Measurements from ENCODE around the gene CTBP1.
A peak's percentile ranks its signal among the peaks of the same experiment; 100 is the strongest.

CTBP1 gene

GRCh38 chr4:1248245-1249147, at the start of gene CTBP1:
CTBP1 (minus strand) TSS chr4:1249130; CDS start chr4:1241331, 7,799 bp downstream.
- peaks cover 36 to 44% of the 10 kb centered on the region in 2 donors for H3K4me1 ChIP-seq (ENCODE audit: control insufficient read depth in 2 of 2, insufficient read depth in 2 of 2, low read length in 2 of 2)
- peak within 1 kb of the TSS; percentile 92 to 94 for H3K27ac ChIP-seq (ENCODE audit: low read depth in 2 of 2, low read length in 2 of 2)
- H3K9me3 ChIP-seq (ENCODE audit: control insufficient read depth in 2 of 2, low read length in 2 of 2) = no peaks in the 10 kb centered on the region
- H3K9ac ChIP-seq (ENCODE audit: low read depth in 1 of 2, low read length in 2 of 2) = peak within 1 kb of the TSS; percentile 75 to 90
- peak within 1 kb of the TSS; percentile 79 to 81 for H3K4me3 ChIP-seq (ENCODE audit: low read length in 2 of 2)
- peaks cover 4% of the 10 kb centered on the region in 2 donors for H3K36me3 ChIP-seq (ENCODE audit: control insufficient read depth in 2 of 2, insufficient read depth in 2 of 2, low read length in 2 of 2)
- no peaks in the 10 kb centered on the region for H3K27me3 ChIP-seq (ENCODE audit: control insufficient read depth in 2 of 2, insufficient read depth in 2 of 2, low read length in 2 of 2)

GRCh38 chr4:1298461-1298860, 49.5 kb upstream of the CTBP1 start:
- H3K27ac ChIP-seq (ENCODE audit: low read depth in 2 of 2, low read length in 2 of 2) = no peak overlapping the region

GRCh38 chr4:1297456-1298325, 48.8 kb upstream of the CTBP1 start:
- Histone ChIP-seq H3K27ac (ENCODE audit: low read depth in 2 of 2, low read length in 2 of 2) (no peak overlapping the region), H3K36me3 (ENCODE audit: control insufficient read depth in 2 of 2, insufficient read depth in 2 of 2, low read length in 2 of 2) (peaks cover 26 to 40% of the 10 kb centered on the region in 2 donors), H3K27me3 (ENCODE audit: control insufficient read depth in 2 of 2, insufficient read depth in 2 of 2, low read length in 2 of 2) (no peaks in the 10 kb centered on the region), H3K4me3 (ENCODE audit: low read length in 2 of 2) (no peak overlapping the region), H3K9ac (ENCODE audit: low read depth in 1 of 2, low read length in 2 of 2) (no peak overlapping the region), H3K4me1 (ENCODE audit: control insufficient read depth in 2 of 2, insufficient read depth in 2 of 2, low read length in 2 of 2) (peaks cover 0 to 5% of the 10 kb centered on the region in 2 donors), H3K9me3 (ENCODE audit: control insufficient read depth in 2 of 2, low read length in 2 of 2) (no peaks in the 10 kb centered on the region)

More at GRCh38 chr4:1298461-1298860, 49.5 kb upstream of the CTBP1 start:
- H3K27me3 ChIP-seq (ENCODE audit: control insufficient read depth in 2 of 2, insufficient read depth in 2 of 2, low read length in 2 of 2) = no peaks in the 10 kb centered on the region
- no peak overlapping the region for H3K9ac ChIP-seq (ENCODE audit: low read depth in 1 of 2, low read length in 2 of 2)
- H3K4me3 ChIP-seq (ENCODE audit: low read length in 2 of 2) = no peak overlapping the region
- no peaks in the 10 kb centered on the region for H3K9me3 ChIP-seq (ENCODE audit: control insufficient read depth in 2 of 2, low read length in 2 of 2)
- peaks cover 0 to 5% of the 10 kb centered on the region in 2 donors for H3K4me1 ChIP-seq (ENCODE audit: control insufficient read depth in 2 of 2, insufficient read depth in 2 of 2, low read length in 2 of 2)
- H3K36me3 ChIP-seq (ENCODE audit: control insufficient read depth in 2 of 2, insufficient read depth in 2 of 2, low read length in 2 of 2) = peaks cover 26 to 41% of the 10 kb centered on the region in 2 donors

- Histone ChIP-seq H3K9ac (ENCODE audit: low read depth in 1 of 2, low read length in 2 of 2) (no peak overlapping the region), H3K4me3 (ENCODE audit: low read length in 2 of 2) (no peak overlapping the region), H3K27me3 (ENCODE audit: control insufficient read depth in 2 of 2, insufficient read depth in 2 of 2, low read length in 2 of 2) (no peaks in the 10 kb centered on the region), H3K36me3 (ENCODE audit: control insufficient read depth in 2 of 2, insufficient read depth in 2 of 2, low read length in 2 of 2) (peaks cover 26 to 40% of the 10 kb centered on the region in 2 donors), H3K9me3 (ENCODE audit: control insufficient read depth in 2 of 2, low read length in 2 of 2) (no peaks in the 10 kb centered on the region), H3K4me1 (ENCODE audit: control insufficient read depth in 2 of 2, insufficient read depth in 2 of 2, low read length in 2 of 2) (peaks cover 0 to 8% of the 10 kb centered on the region in 2 donors), H3K27ac (ENCODE audit: low read depth in 2 of 2, low read length in 2 of 2) (no peak overlapping the region)
Observed at GRCh38 chr4:1297023-1297395, 48.1 kb upstream of the CTBP1 start.

- H3K9me3 ChIP-seq (ENCODE audit: control insufficient read depth in 2 of 2, low read length in 2 of 2) = no peaks in the 10 kb centered on the region
- H3K4me3 ChIP-seq (ENCODE audit: low read length in 2 of 2) = no peak overlapping the region
- H3K27ac ChIP-seq (ENCODE audit: low read depth in 2 of 2, low read length in 2 of 2) = no peak overlapping the region
- peaks cover 26 to 40% of the 10 kb centered on the region in 2 donors for H3K36me3 ChIP-seq (ENCODE audit: control insufficient read depth in 2 of 2, insufficient read depth in 2 of 2, low read length in 2 of 2)
- no peaks in the 10 kb centered on the region for H3K27me3 ChIP-seq (ENCODE audit: control insufficient read depth in 2 of 2, insufficient read depth in 2 of 2, low read length in 2 of 2)
- H3K4me1 ChIP-seq (ENCODE audit: control insufficient read depth in 2 of 2, insufficient read depth in 2 of 2, low read length in 2 of 2) = peaks cover 2 to 10% of the 10 kb centered on the region in 2 donors
- no peak overlapping the region for H3K9ac ChIP-seq (ENCODE audit: low read depth in 1 of 2, low read length in 2 of 2)
Observed at GRCh38 chr4:1296324-1297022, 47.5 kb upstream of the CTBP1 start.

GRCh38 chr4:1295405-1296055, 46.6 kb upstream of the CTBP1 start:
- Histone ChIP-seq H3K9me3 (ENCODE audit: control insufficient read depth in 2 of 2, low read length in 2 of 2) (no peaks in the 10 kb centered on the region), H3K27ac (ENCODE audit: low read depth in 2 of 2, low read length in 2 of 2) (no peak overlapping the region), H3K9ac (ENCODE audit: low read depth in 1 of 2, low read length in 2 of 2) (no peak overlapping the region), H3K4me1 (ENCODE audit: control insufficient read depth in 2 of 2, insufficient read depth in 2 of 2, low read length in 2 of 2) (peaks cover 11 to 20% of the 10 kb centered on the region in 2 donors), H3K36me3 (ENCODE audit: control insufficient read depth in 2 of 2, insufficient read depth in 2 of 2, low read length in 2 of 2) (peaks cover 26 to 36% of the 10 kb centered on the region in 2 donors), H3K27me3 (ENCODE audit: control insufficient read depth in 2 of 2, insufficient read depth in 2 of 2, low read length in 2 of 2) (no peaks in the 10 kb centered on the region), H3K4me3 (ENCODE audit: low read length in 2 of 2) (no peak overlapping the region)

GRCh38 chr4:1294891-1295290, 46.0 kb upstream of the CTBP1 start:
- Histone ChIP-seq H3K4me1 (ENCODE audit: control insufficient read depth in 2 of 2, insufficient read depth in 2 of 2, low read length in 2 of 2) (peaks cover 11 to 21% of the 10 kb centered on the region in 2 donors), H3K27ac (ENCODE audit: low read depth in 2 of 2, low read length in 2 of 2) (no peak overlapping the region), H3K27me3 (ENCODE audit: control insufficient read depth in 2 of 2, insufficient read depth in 2 of 2, low read length in 2 of 2) (no peaks in the 10 kb centered on the region), H3K9ac (ENCODE audit: low read depth in 1 of 2, low read length in 2 of 2) (no peak overlapping the region), H3K36me3 (ENCODE audit: control insufficient read depth in 2 of 2, insufficient read depth in 2 of 2, low read length in 2 of 2) (peaks cover 23 to 32% of the 10 kb centered on the region in 2 donors), H3K9me3 (ENCODE audit: control insufficient read depth in 2 of 2, low read length in 2 of 2) (no peaks in the 10 kb centered on the region), H3K4me3 (ENCODE audit: low read length in 2 of 2) (no peak overlapping the region)

GRCh38 chr4:1294424-1294823, 45.5 kb upstream of the CTBP1 start:
- Histone ChIP-seq H3K9me3 (ENCODE audit: control insufficient read depth in 2 of 2, low read length in 2 of 2) (no peaks in the 10 kb centered on the region), H3K27ac (ENCODE audit: low read depth in 2 of 2, low read length in 2 of 2) (no peak overlapping the region), H3K27me3 (ENCODE audit: control insufficient read depth in 2 of 2, insufficient read depth in 2 of 2, low read length in 2 of 2) (no peaks in the 10 kb centered on the region), H3K4me1 (ENCODE audit: control insufficient read depth in 2 of 2, insufficient read depth in 2 of 2, low read length in 2 of 2) (peaks cover 11 to 21% of the 10 kb centered on the region in 2 donors), H3K9ac (ENCODE audit: low read depth in 1 of 2, low read length in 2 of 2) (no peak overlapping the region), H3K4me3 (ENCODE audit: low read length in 2 of 2) (no peak overlapping the region), H3K36me3 (ENCODE audit: control insufficient read depth in 2 of 2, insufficient read depth in 2 of 2, low read length in 2 of 2) (peaks cover 20 to 29% of the 10 kb centered on the region in 2 donors)

- no peak overlapping the region for H3K9ac ChIP-seq (ENCODE audit: low read depth in 1 of 2, low read length in 2 of 2)
- H3K4me3 ChIP-seq (ENCODE audit: low read length in 2 of 2) = no peak overlapping the region
- H3K27ac ChIP-seq (ENCODE audit: low read depth in 2 of 2, low read length in 2 of 2) = no peak overlapping the region
- H3K9me3 ChIP-seq (ENCODE audit: control insufficient read depth in 2 of 2, low read length in 2 of 2) = no peaks in the 10 kb centered on the region
- peaks cover 14 to 23% of the 10 kb centered on the region in 2 donors for H3K4me1 ChIP-seq (ENCODE audit: control insufficient read depth in 2 of 2, insufficient read depth in 2 of 2, low read length in 2 of 2)
- H3K36me3 ChIP-seq (ENCODE audit: control insufficient read depth in 2 of 2, insufficient read depth in 2 of 2, low read length in 2 of 2) = peaks cover 16 to 24% of the 10 kb centered on the region in 2 donors
- no peaks in the 10 kb centered on the region for H3K27me3 ChIP-seq (ENCODE audit: control insufficient read depth in 2 of 2, insufficient read depth in 2 of 2, low read length in 2 of 2)
Observed at GRCh38 chr4:1293991-1294390, 45.1 kb upstream of the CTBP1 start.
